Left ventricle myocardium inferior (tissue), 1 donor: Measurements from ENCODE around the gene SLC9A3. TPM values are rescaled to one million over a fixed set of nuclear protein-coding genes. Genes with fewer than 3 reads are reported as not detected.

ENCODE experiments used
- DNase-seq: peaks from one replicate; pipeline ENCODE4 v3.0.0-alpha.2; 2020
- H3K27ac ChIP-seq: fragments of 200-600 bp; replicated peaks from 2 replicates; pipeline ENCODE4 v1.8.0; 2021
- H3K27me3 ChIP-seq: fragments of 200-600 bp; 2 replicates; pipeline ENCODE4 v1.8.0; 2021; ENCODE audit warnings: low read depth
- H3K36me3 ChIP-seq: fragments of 200-600 bp; 2 replicates; pipeline ENCODE4 v1.8.0; 2021
- H3K4me1 ChIP-seq: fragments of 200-600 bp; 2 replicates; pipeline ENCODE4 v1.8.0; 2021
- H3K4me3 ChIP-seq: fragments of 200-600 bp; 2 replicates; pipeline ENCODE4 v1.8.0; 2021; ENCODE audit warnings: mild to moderate bottlenecking, moderate library complexity
- H3K9me3 ChIP-seq: fragments of 200-600 bp; replicated peaks from 2 replicates; pipeline ENCODE4 v1.8.0; 2021
- CTCF ChIP-seq: fragments of 200-600 bp; IDR thresholded peaks from 2 replicates; pipeline ENCODE4 v1.8.0; 2021; ENCODE audit warnings: antibody characterized with exemption, mild to moderate bottlenecking, borderline replicate concordance
- intact Hi-C: fragments of 100-400 bp; cut with micrococcal nuclease; formaldehyde crosslinking; loops from one replicate; pipeline ENCODE4 v1.11.0; 2022
- total RNA-seq: library from RNA; stranded (reverse); fragmentation: NEBNext Ultra II Directional; extraction: Animal tissue kit (Norgen Biotek cat#: 25700); gene quantifications from one replicate; pipeline ENCODE4 v1.2.1, GENCODE V29; 2021
- donor health status: DM: no; HTN: yes; CAD: no; lungs with severe emphysema.

The SLC9A3 gene
- total RNA-seq, 1 donor from 2014 or later, result 0.91 TPM

- Histone ChIP-seq H3K4me1 (peaks cover 12% of the 10 kb centered on the region), H3K9me3 (no peaks in the 10 kb centered on the region), H3K27me3 (peaks cover 80% of the 10 kb centered on the region)
Measured at GRCh38 chr5:485946-486491, 38.2 kb downstream of the SLC9A3 start.

GRCh38 chr5:485113-485945, 38.9 kb downstream of the SLC9A3 start:
- no peak overlapping the region for H3K27ac ChIP-seq
- no peak for DNase-seq
- TF ChIP-seq CTCF, result no peak
- peaks cover 81% of the 10 kb centered on the region for H3K27me3 ChIP-seq
- H3K36me3 ChIP-seq, result no peaks in the 10 kb centered on the region
- peaks cover 12% of the 10 kb centered on the region for H3K4me1 ChIP-seq
- intact Hi-C loops, result no loop called here
- H3K4me3 ChIP-seq, result no peak overlapping the region
- H3K9me3 ChIP-seq, result no peaks in the 10 kb centered on the region

More at GRCh38 chr5:485946-486491, 38.2 kb downstream of the SLC9A3 start:
- no peak overlapping the region for H3K4me3 ChIP-seq
- H3K27ac ChIP-seq, result no peak overlapping the region
- no peaks in the 10 kb centered on the region for H3K36me3 ChIP-seq
- no peak for DNase-seq
- no peak for TF ChIP-seq CTCF
- intact Hi-C loops, result no loop called here

- intact Hi-C loops, result no loop called here
- no peak for TF ChIP-seq CTCF
- Histone ChIP-seq H3K27ac (no peak overlapping the region), H3K9me3 (no peaks in the 10 kb centered on the region), H3K36me3 (no peaks in the 10 kb centered on the region), H3K4me1 (peaks cover 12% of the 10 kb centered on the region), H3K4me3 (no peak overlapping the region), H3K27me3 (peaks cover 83% of the 10 kb centered on the region)
- DNase-seq, result no peak
Measured at GRCh38 chr5:484556-484955, 39.7 kb downstream of the SLC9A3 start.

- intact Hi-C loops, result no loop called here
- no peak for DNase-seq
Measured at GRCh38 chr5:483434-484140, 40.7 kb downstream of the SLC9A3 start.

More at GRCh38 chr5:483434-484140, 40.7 kb downstream of the SLC9A3 start:
- Histone ChIP-seq H3K4me1 (peaks cover 12% of the 10 kb centered on the region), H3K9me3 (no peaks in the 10 kb centered on the region), H3K27me3 (peaks cover 83% of the 10 kb centered on the region), H3K4me3 (no peak overlapping the region), H3K36me3 (no peaks in the 10 kb centered on the region), H3K27ac (no peak overlapping the region)
- no peak for TF ChIP-seq CTCF
